Central memory CD8-positive, alpha-beta T cell (primary cell): ENCODE results near the gene OST4.
A peak's percentile ranks its signal among the peaks of the same experiment; 100 is the strongest.

Source experiments
- ATAC-seq: fragments of 150-1000 bp; cut with Tn5 transposase; replicated peaks from 2 replicates; pipeline ENCODE4 v1.10.0; 2022; ENCODE audit warnings: mild to moderate bottlenecking, moderate FRiP score, moderate number of reproducible peaks; ENCODE audit not compliant: poor library complexity, severe bottlenecking; ENCODE audit errors: extremely low read depth
- DNase-seq, 2 donors: peaks; one replicate each; pipeline ENCODE4 v3.0.0; 2021; ENCODE audit warnings: low spot score in 2 of 2
- H3K27ac Mint-ChIP-seq: one replicate; pipeline ENCODE4 v1.8.0; 2022; ENCODE audit warnings: low read depth, mild to moderate bottlenecking, moderate library complexity, mixed read lengths
- H3K27me3 Mint-ChIP-seq: one replicate; pipeline ENCODE4 v1.8.0; 2022; ENCODE audit warnings: mixed read lengths
- H3K36me3 Mint-ChIP-seq: one replicate; pipeline ENCODE4 v1.8.0; 2022; ENCODE audit warnings: mild to moderate bottlenecking, moderate library complexity, mixed read lengths; ENCODE audit not compliant: insufficient read depth
- H3K4me1 Mint-ChIP-seq: one replicate; pipeline ENCODE4 v1.8.0; 2022; ENCODE audit warnings: mixed read lengths
- H3K4me3 Mint-ChIP-seq: one replicate; pipeline ENCODE4 v1.8.0; 2022; ENCODE audit warnings: mild to moderate bottlenecking, moderate library complexity, mixed read lengths
- H3K9me3 Mint-ChIP-seq: one replicate; pipeline ENCODE4 v1.8.0; 2022; ENCODE audit warnings: mixed read lengths

The OST4 gene

DNA sequence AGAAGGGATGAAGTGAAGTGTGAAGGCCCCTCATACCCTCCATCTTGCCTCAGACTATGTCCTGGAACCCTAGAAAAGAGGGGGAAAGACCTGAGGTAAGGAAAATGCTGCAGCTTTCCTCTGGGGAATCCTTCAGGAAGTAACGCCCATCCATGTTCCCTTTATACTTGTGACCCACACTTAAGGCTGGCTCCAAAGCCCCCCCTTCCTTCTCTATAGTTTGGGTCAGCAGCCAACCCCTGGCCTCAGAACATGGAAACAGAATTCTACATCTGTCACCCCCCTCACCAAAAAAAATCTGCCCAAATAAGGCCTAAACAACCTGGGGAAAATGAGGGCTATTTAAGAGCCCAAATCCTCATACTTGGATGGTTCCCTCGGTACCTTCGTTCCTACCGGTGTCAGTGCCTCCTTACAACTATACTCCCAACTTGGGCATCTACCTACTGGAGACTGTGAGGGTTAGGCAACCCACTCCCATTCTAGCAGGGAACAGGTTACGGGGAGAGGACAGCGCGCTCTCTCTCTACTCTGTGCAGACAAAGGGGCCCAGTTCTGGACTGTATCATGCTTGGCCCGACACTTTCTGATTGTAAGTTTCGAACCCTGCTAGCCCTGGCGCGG, 689 bp downstream of the OST4 start:
- Mint-ChIP-seq H3K27me3 (no peaks in the 10 kb centered on the region), H3K27ac (peak overlapping the region; percentile 94), H3K9me3 (no peaks in the 10 kb centered on the region), H3K4me1 (peaks cover 67% of the 10 kb centered on the region), H3K4me3 (peak overlapping the region; percentile 96), H3K36me3 (peaks cover 22% of the 10 kb centered on the region)
- DNase-seq (no peak), ATAC-seq (peak; percentile 13)

DNA sequence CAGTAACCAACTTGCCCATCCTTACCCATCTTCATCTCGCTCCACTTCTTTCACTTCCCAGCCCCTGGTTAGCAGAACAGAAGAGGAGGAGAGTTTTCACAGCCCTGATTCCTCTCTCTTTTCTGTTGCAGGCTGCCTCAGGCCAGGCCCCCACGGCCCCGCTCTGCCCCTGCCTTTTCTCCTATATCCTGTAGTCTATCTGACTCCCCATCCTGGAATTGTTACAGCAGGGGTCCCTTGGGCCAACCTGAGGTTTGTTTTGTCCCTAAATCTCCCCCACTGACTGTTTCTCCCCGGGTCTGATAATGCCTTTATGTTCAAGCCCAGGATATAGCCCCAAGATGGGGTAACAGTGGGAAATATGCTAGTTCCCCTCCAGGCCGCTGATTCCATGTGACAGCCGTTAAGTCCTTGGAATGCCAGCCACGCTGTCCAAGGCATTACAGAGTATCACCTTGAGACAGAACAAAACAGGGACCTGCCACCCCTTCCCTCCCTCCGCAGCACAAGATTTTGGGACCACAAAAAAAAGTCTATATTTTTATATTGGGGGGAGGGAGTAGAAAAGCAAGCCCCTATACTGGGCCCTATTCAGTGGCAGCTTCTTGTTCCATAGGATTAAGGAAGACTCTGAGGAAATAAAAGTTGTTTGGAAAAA, 1.4 kb downstream of the OST4 start:
- H3K36me3 Mint-ChIP-seq, result peaks cover 23% of the 10 kb centered on the region
- peak overlapping the region; percentile 82 for H3K27ac Mint-ChIP-seq
- H3K27me3 Mint-ChIP-seq, result no peaks in the 10 kb centered on the region
- H3K4me3 Mint-ChIP-seq, result peak overlapping the region; percentile 96
- ATAC-seq, result no peak
- H3K4me1 Mint-ChIP-seq, result peaks cover 62% of the 10 kb centered on the region
- DNase-seq, result no peak
- no peaks in the 10 kb centered on the region for H3K9me3 Mint-ChIP-seq

- DNase-seq, result no peak
- Mint-ChIP-seq H3K4me1 (peaks cover 56% of the 10 kb centered on the region), H3K27ac (peak overlapping the region; percentile 82), H3K9me3 (no peaks in the 10 kb centered on the region), H3K36me3 (peaks cover 28% of the 10 kb centered on the region), H3K4me3 (peak overlapping the region; percentile 96), H3K27me3 (no peaks in the 10 kb centered on the region)
- ATAC-seq, result no peak
Observed at GRCh38 chr2:27069436-27069835, 2.0 kb downstream of the OST4 start.

- Mint-ChIP-seq H3K36me3 (peaks cover 33% of the 10 kb centered on the region), H3K4me1 (peaks cover 55% of the 10 kb centered on the region), H3K27ac (peak overlapping the region; percentile 16), H3K27me3 (no peaks in the 10 kb centered on the region), H3K9me3 (no peaks in the 10 kb centered on the region), H3K4me3 (no peak overlapping the region)
- ATAC-seq (no peak), DNase-seq (no peak)
Observed at GRCh38 chr2:27067385-27067784, 4.1 kb downstream of the OST4 start.

- Mint-ChIP-seq H3K4me1 (peaks cover 41% of the 10 kb centered on the region), H3K9me3 (no peaks in the 10 kb centered on the region), H3K27me3 (no peaks in the 10 kb centered on the region), H3K36me3 (peaks cover 27% of the 10 kb centered on the region), H3K27ac (no peak overlapping the region), H3K4me3 (no peak overlapping the region)
- DNase-seq (no peak), ATAC-seq (no peak)
Observed at GRCh38 chr2:27065128-27065527, 6.3 kb downstream of the OST4 start.

- peaks cover 24% of the 10 kb centered on the region for H3K36me3 Mint-ChIP-seq
Observed at GRCh38 chr2:27060323-27060722, 11.1 kb downstream of the OST4 start.

GRCh38 chr2:27059141-27059820, 12.2 kb downstream of the OST4 start:
- no peaks in the 10 kb centered on the region for H3K27me3 Mint-ChIP-seq
- no peak overlapping the region for H3K27ac Mint-ChIP-seq
- peaks cover 21% of the 10 kb centered on the region for H3K36me3 Mint-ChIP-seq
- peaks cover 7% of the 10 kb centered on the region for H3K4me1 Mint-ChIP-seq
- no peak overlapping the region for H3K4me3 Mint-ChIP-seq
- ATAC-seq (no peak), DNase-seq (no peak)
- H3K9me3 Mint-ChIP-seq, result no peaks in the 10 kb centered on the region

More at GRCh38 chr2:27060323-27060722, 11.1 kb downstream of the OST4 start:
- Mint-ChIP-seq H3K9me3 (no peaks in the 10 kb centered on the region), H3K4me1 (peaks cover 7% of the 10 kb centered on the region), H3K27ac (no peak overlapping the region), H3K4me3 (no peak overlapping the region), H3K27me3 (no peaks in the 10 kb centered on the region)
- ATAC-seq (no peak), DNase-seq (no peak)

- Mint-ChIP-seq H3K4me1 (peaks cover 7% of the 10 kb centered on the region), H3K27ac (no peak overlapping the region), H3K36me3 (peaks cover 21% of the 10 kb centered on the region)
Observed at GRCh38 chr2:27058210-27058609, 13.2 kb downstream of the OST4 start.

GRCh38 chr2:27057184-27057583, 14.3 kb downstream of the OST4 start:
- H3K27me3 Mint-ChIP-seq, result no peaks in the 10 kb centered on the region
- H3K27ac Mint-ChIP-seq, result no peak overlapping the region
- H3K4me3 Mint-ChIP-seq, result no peak overlapping the region
- no peak for DNase-seq
- no peaks in the 10 kb centered on the region for H3K9me3 Mint-ChIP-seq
- ATAC-seq, result no peak
- peaks cover 19% of the 10 kb centered on the region for H3K36me3 Mint-ChIP-seq
- H3K4me1 Mint-ChIP-seq, result peaks cover 4% of the 10 kb centered on the region

More at GRCh38 chr2:27058210-27058609, 13.2 kb downstream of the OST4 start:
- Mint-ChIP-seq H3K27me3 (no peaks in the 10 kb centered on the region), H3K9me3 (no peaks in the 10 kb centered on the region), H3K4me3 (no peak overlapping the region)
- DNase-seq (no peak), ATAC-seq (no peak)

- Mint-ChIP-seq H3K9me3 (peaks cover 8% of the 10 kb centered on the region), H3K27ac (no peak overlapping the region), H3K36me3 (peaks cover 42% of the 10 kb centered on the region), H3K27me3 (peaks cover 13% of the 10 kb centered on the region), H3K4me3 (no peak overlapping the region), H3K4me1 (peaks cover 25% of the 10 kb centered on the region)
- no peak for DNase-seq
- no peak for ATAC-seq
Observed at GRCh38 chr2:27054721-27055120, 16.7 kb downstream of the OST4 start.

- Mint-ChIP-seq H3K4me1 (peaks cover 30% of the 10 kb centered on the region), H3K27me3 (peaks cover 13% of the 10 kb centered on the region), H3K36me3 (peaks cover 48% of the 10 kb centered on the region), H3K27ac (peak overlapping the region; percentile 30), H3K9me3 (peaks cover 8% of the 10 kb centered on the region), H3K4me3 (no peak overlapping the region)
- ATAC-seq (no peak), DNase-seq (no peak)
Observed at GRCh38 chr2:27053776-27054175, 17.7 kb downstream of the OST4 start.

DNA sequence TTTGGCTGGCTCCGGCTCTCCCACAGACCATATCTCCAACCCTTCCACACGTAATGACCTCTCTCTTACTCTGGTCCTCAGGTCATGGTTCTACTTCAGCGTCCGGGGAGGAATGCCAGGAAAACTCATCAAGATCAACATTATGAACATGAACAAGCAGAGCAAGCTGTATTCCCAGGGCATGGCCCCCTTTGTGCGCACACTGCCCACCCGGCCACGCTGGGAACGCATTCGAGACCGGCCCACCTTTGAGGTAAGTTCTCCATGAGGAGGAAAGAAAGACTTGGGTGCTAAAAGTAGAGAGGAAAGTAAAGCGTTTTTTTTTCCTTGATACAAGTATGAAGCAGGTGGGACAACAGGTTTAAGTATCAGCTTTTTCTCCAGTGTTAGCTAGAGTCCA, 18.1 kb downstream of the OST4 start:
- H3K27ac Mint-ChIP-seq, result peak overlapping the region; percentile 100

More for the DNA sequence above, 18.1 kb downstream of the OST4 start:
- ATAC-seq (no peak), DNase-seq (no peak)
- peaks cover 8% of the 10 kb centered on the region for H3K9me3 Mint-ChIP-seq
- peak overlapping the region; percentile 98 for H3K4me3 Mint-ChIP-seq
- H3K4me1 Mint-ChIP-seq, result peaks cover 30% of the 10 kb centered on the region
- H3K36me3 Mint-ChIP-seq, result peaks cover 48% of the 10 kb centered on the region
- H3K27me3 Mint-ChIP-seq, result peaks cover 13% of the 10 kb centered on the region
